Sigmoid colon (tissue), 7 donors: ENCODE data around the gene ILK. TPM values are rescaled to one million over a fixed set of nuclear protein-coding genes. Genes with fewer than 3 reads are reported as not detected.
A peak's percentile ranks its signal among the peaks of the same experiment; 100 is the strongest.

Source experiments
- DNase-seq: peaks from one replicate; pipeline ENCODE4 v3.0.0-alpha.2; 2019
- H3K27ac ChIP-seq, 4 donors: fragments of 200-600 bp; sonication (generic); one replicate each; pipeline ENCODE4 v1.5.1; 2016 to 2019; ENCODE audit warnings: mild to moderate bottlenecking in 1 of 4
- H3K27me3 ChIP-seq, 3 donors: fragments of 200-600 bp; sonication (generic); one replicate each; pipeline ENCODE4 v1.5.1; 2019; ENCODE audit warnings: mild to moderate bottlenecking in 1 of 3
- H3K36me3 ChIP-seq, 4 donors: fragments of 200-600 bp; sonication (generic); one replicate each; pipeline ENCODE4 v1.5.1; 2016 to 2019
- H3K4me1 ChIP-seq, 4 donors: fragments of 200-600 bp; sonication (generic); one replicate each; pipeline ENCODE4 v1.5.1; 2017 to 2019
- H3K4me3 ChIP-seq, 4 donors: fragments of 200-600 bp; sonication (generic); one replicate each; pipeline ENCODE4 v1.5.1; 2017 to 2019; ENCODE audit warnings: mild to moderate bottlenecking in 2 of 4, moderate library complexity in 1 of 4
- H3K9me3 ChIP-seq, 4 donors: fragments of 200-600 bp in 3 of 4; sonication (generic) in 3 of 4; one replicate each; pipeline versions ENCODE4 v1.5.1 to v1.6.1; 2013 to 2019
- CTCF ChIP-seq, 4 experiments: fragments of 450-650 bp in 3 of 4; fragments of 200-600 bp in 1 of 4; IDR thresholded peaks; one replicate each; pipeline ENCODE4 v1.5.1; 2016 to 2019; ENCODE audit warnings: antibody characterized with exemption in 4 of 4, mild to moderate bottlenecking in 3 of 4, moderate library complexity in 2 of 4
- EP300 ChIP-seq, 4 donors: sonication (generic); formaldehyde crosslinking; IDR thresholded peaks; one replicate each; pipeline ENCODE4 v1.6.1; 2017; ENCODE audit warnings: antibody characterized with exemption in 4 of 4
- POLR2A ChIP-seq, 2 donors: fragments of 450-650 bp; IDR thresholded peaks; one replicate each; pipeline ENCODE4 v1.6.1; 2016; ENCODE audit warnings: antibody characterized with exemption in 2 of 2, mild to moderate bottlenecking in 2 of 2, moderate library complexity in 2 of 2
- POLR2AphosphoS5 ChIP-seq, 4 donors: sonication (generic); formaldehyde crosslinking; IDR thresholded peaks; one replicate each; pipeline ENCODE4 v1.6.1; 2017; ENCODE audit warnings: antibody characterized with exemption in 4 of 4
- WGBS, 2 donors: extraction: QIAGEN DNeasy Blood & Tissue Kit; methylation state at CpG; one replicate each; pipeline ENCODE4 v1.1.7; 2013; 5-methylcytosine and 5-hydroxymethylcytosine counted together
- intact Hi-C: fragments of 100-400 bp; cut with DNase I; formaldehyde crosslinking; loops from one replicate; pipeline ENCODE4 v1.15.1; 2023
- polyA plus RNA-seq, 3 donors: library from polyadenylated mRNA; stranded (reverse); fragments of 200-250 nt; gene quantifications; one replicate each; pipeline ENCODE4 v1.2.3, GENCODE V29; 2013
- total RNA-seq, 4 donors: library from RNA; depleted of rRNA; stranded (reverse); fragments of >200 nt; gene quantifications; one replicate each; pipeline ENCODE4 v1.1.0, GENCODE V29; 2016
- donor health status: healthy with polysubstance abuse.
- donor health status: Bipolar disorder and iron deficiency.
- donor health status: healthy.

The ILK gene
- total and polyA plus RNA-seq, 7 donors = 93.7 to 607 (median 450) TPM

DNA sequence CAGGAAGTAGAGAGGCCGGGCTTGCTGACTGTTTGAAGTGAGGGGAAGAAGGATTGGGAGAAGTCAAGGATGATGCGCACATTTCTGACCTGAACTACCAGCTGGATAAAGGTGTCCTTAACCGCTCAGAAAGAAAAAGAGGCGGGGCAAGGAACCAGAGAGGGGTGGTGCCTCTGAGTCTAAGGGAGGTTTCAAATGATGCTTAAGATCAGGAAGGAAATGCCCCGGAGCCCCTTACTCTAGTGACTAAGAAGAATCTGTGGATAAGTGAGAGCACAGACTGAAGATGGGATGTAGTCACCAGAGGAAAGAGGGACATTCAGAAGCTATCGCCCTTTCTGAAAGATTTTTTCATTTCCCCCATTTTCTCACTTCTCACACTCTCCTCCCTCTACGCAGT, 39.4 kb downstream of the ILK start:
- H3K27me3 ChIP-seq = no peaks in the 10 kb centered on the region
- H3K27ac ChIP-seq = no peak overlapping the region
- peaks cover 0 to 33% (median 12%) of the 10 kb centered on the region in 4 donors for H3K36me3 ChIP-seq
- WGBS, 2 donors = 84 to 85% methylated on average over 7 of the region's 7 CpGs
- H3K9me3 ChIP-seq = no peaks in the 10 kb centered on the region
- no peak overlapping the region for H3K4me3 ChIP-seq
- no peak for TF ChIP-seq POLR2AphosphoS5 (IDR thresholded peaks at IDR 0.05)
- TF ChIP-seq POLR2A (IDR thresholded peaks at IDR 0.05) = no peak
- TF ChIP-seq EP300 (IDR thresholded peaks at IDR 0.05) = no peak
- no peak for TF ChIP-seq CTCF (IDR thresholded peaks at IDR 0.05)
- peak; percentile 25 for DNase-seq
- intact Hi-C loops = no loop called here
- H3K4me1 ChIP-seq = peaks cover 0 to 48% (median 43%) of the 10 kb centered on the region in 4 donors

DNA sequence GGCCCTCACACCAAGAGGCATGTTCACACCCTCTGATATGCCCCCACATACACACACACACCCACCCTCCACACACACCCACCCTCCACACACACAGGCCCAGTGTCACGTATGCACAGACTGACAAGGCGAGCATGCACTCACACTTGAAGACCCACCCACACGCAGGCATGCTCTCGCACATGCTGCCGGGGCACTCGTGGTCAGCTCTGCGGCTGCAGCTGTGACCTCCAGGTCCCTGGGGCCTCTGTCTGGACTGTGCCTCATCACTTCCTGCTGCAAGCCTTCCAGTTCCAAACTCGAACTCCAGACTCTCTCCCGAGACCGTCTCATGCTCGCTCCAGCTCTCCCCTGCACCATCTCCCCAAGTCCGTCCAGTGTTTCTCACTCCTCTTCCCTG, 42.5 kb downstream of the ILK start:
- Histone ChIP-seq H3K4me1 (peaks cover 0 to 46% (median 40%) of the 10 kb centered on the region in 4 donors), H3K27ac (peak overlapping the region; percentile 70 to 73 (median 72)), H3K27me3 (no peaks in the 10 kb centered on the region), H3K4me3 (no peak overlapping the region), H3K36me3 (peaks cover 0 to 14% (median 5%) of the 10 kb centered on the region in 4 donors), H3K9me3 (no peaks in the 10 kb centered on the region)
- intact Hi-C loops = no loop called here
- TF ChIP-seq POLR2A (IDR thresholded peaks at IDR 0.05) (no peak), CTCF (IDR thresholded peaks at IDR 0.05) (no peak), POLR2AphosphoS5 (IDR thresholded peaks at IDR 0.05) (no peak), EP300 (IDR thresholded peaks at IDR 0.05) (no peak)
- 62 to 80% methylated on average over 12 of the region's 12 CpGs for WGBS, 2 donors
- DNase-seq = peak; percentile 82

- no peak for TF ChIP-seq EP300 (IDR thresholded peaks at IDR 0.05)
- TF ChIP-seq POLR2AphosphoS5 (IDR thresholded peaks at IDR 0.05) = peak in 2 of 4 donors; percentile 34 to 35
- no peak for TF ChIP-seq POLR2A (IDR thresholded peaks at IDR 0.05)
- TF ChIP-seq CTCF (IDR thresholded peaks at IDR 0.05) = no peak
- no peak overlapping the region for H3K4me3 ChIP-seq
- intact Hi-C loops = no loop called here
- DNase-seq = peak; percentile 84
- no peaks in the 10 kb centered on the region for H3K27me3 ChIP-seq
- H3K36me3 ChIP-seq = peaks cover 0 to 10% (median 5%) of the 10 kb centered on the region in 4 donors
- peaks cover 0 to 46% (median 40%) of the 10 kb centered on the region in 4 donors for H3K4me1 ChIP-seq
- peak overlapping the region; percentile 70 to 73 (median 72) for H3K27ac ChIP-seq
- WGBS, 2 donors = 37 to 72% methylated on average over 3 of the region's 3 CpGs
- no peaks in the 10 kb centered on the region for H3K9me3 ChIP-seq
Observed at GRCh38 chr11:6646576-6646917, 43.0 kb downstream of the ILK start.

DNA sequence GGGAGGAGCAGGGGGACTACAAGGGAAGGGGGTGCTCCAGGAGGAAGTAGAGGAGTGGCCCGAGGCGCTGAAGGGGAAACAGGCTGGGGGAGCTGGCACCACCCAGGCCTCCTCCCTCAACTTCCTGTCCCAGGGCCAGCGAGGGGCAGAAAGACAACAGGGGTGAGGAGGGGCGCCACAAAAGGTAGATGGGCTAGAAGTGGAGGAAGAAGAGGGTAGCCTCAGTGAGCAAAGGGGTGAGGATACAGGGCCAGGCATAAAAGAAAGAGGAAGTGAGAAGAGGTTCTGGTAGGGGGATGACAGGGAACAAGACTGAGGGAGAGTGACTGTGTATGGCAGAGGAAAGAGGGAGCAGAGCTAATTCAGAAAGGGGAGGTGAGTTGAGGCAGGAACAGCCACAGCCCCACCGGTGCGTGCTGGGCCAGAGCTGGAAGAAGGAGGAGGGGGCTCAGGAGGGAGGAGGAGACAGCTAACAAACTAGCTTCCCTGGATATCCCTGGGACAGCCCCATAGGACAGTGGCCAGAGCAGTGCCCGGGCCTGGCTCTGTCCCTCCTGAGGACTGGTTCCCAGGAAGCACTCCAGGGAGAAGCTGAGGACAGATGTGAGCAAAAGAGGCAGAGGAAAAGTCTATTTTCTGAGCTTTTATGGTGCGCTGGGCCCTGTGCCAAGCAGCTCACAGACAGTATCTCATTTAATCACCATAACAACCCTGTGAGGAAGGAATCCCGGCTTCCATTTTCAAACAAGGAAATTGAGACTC, 43.5 kb downstream of the ILK start:
- Histone ChIP-seq H3K4me1 (peaks cover 0 to 46% (median 40%) of the 10 kb centered on the region in 4 donors), H3K36me3 (peaks cover 0 to 10% (median 5%) of the 10 kb centered on the region in 4 donors), H3K4me3 (no peak overlapping the region), H3K27me3 (no peaks in the 10 kb centered on the region), H3K27ac (peak overlapping the region; percentile 70 to 73 (median 72)), H3K9me3 (no peaks in the 10 kb centered on the region)
- TF ChIP-seq CTCF (IDR thresholded peaks at IDR 0.05) = no peak
- TF ChIP-seq POLR2A (IDR thresholded peaks at IDR 0.05) = no peak
- TF ChIP-seq POLR2AphosphoS5 (IDR thresholded peaks at IDR 0.05) = no peak
- TF ChIP-seq EP300 (IDR thresholded peaks at IDR 0.05) = no peak
- intact Hi-C loops = no loop called here
- 34 to 54% methylated on average over 9 of the region's 9 CpGs for WGBS, 2 donors
- peak; percentile 71 for DNase-seq
